Loucy (cell line): Measurements from ENCODE around the gene ZBTB48.

Experiments used
- CTCF ChIP-seq: fragments of 200-600 bp; sonication (generic); conservative IDR thresholded peaks from 2 replicates; pipeline ENCODE4 v1.5.1; 2014; ENCODE audit warnings: mild to moderate bottlenecking, antibody characterized with exemption, low read length
- EZH2phosphoT487 ChIP-seq: fragments of 200-600 bp; IDR thresholded peaks from 2 replicates; pipeline ENCODE4 v1.6.1; 2018; ENCODE audit warnings: antibody characterized with exemption, mild to moderate bottlenecking, moderate library complexity, borderline replicate concordance

GRCh38 chr1:6593810-6594209 lies 14.0 kb downstream of the ZBTB48 start:
- TF ChIP-seq CTCF, result no peak
- no peak for TF ChIP-seq EZH2phosphoT487
